H1 (cell line): ENCODE data around the gene SCAI. TPM values are rescaled to one million over a fixed set of nuclear protein-coding genes. Genes with fewer than 3 reads are reported as not detected.

ENCODE experiments used
- CTCF ChIA-PET: fragments of 300-600 bp; sonication (Branson Sonifier 250); formaldehyde crosslinking; loops from one replicate; lab custom pipeline; 2021; ENCODE audit not compliant: partially characterized antibody; lab: Charles Lee
- POLR2A ChIA-PET: fragments of 300-600 bp; sonication (Branson Sonifier 250); formaldehyde crosslinking; loops from one replicate; lab custom pipeline; 2021; ENCODE audit warnings: inconsistent platforms; ENCODE audit not compliant: partially characterized antibody; lab: Charles Lee
- DNase-seq, 2 experiments: peaks; one replicate each; pipeline versions ENCODE4 v3.0.0 to v3.0.0-alpha.2; 2010 to 2022; ENCODE audit warnings: low spot score in 2 of 2, low read depth in 1 of 2, mixed read lengths in 1 of 2
- FAIRE-seq: peaks from 2 replicates; lab custom pipeline; 2011; peaks lifted over from hg19 to GRCh38; lab: Jason Lieb, UNC
- H2AFZ ChIP-seq: 2 replicates; pipeline ENCODE4 v1.8.1; 2012; ENCODE audit warnings: low read length, inconsistent platforms
- H2AK5ac ChIP-seq: 2 replicates; pipeline ENCODE4 v1.6.1; 2013; ENCODE audit warnings: low read depth, low read length
- H2BK120ac ChIP-seq: replicated peaks from 2 replicates; pipeline ENCODE3; 2013; ENCODE audit warnings: low read depth, low read length, inconsistent platforms
- H2BK12ac ChIP-seq: 2 replicates; pipeline ENCODE4 v1.6.1; 2013; ENCODE audit warnings: low read depth, low read length
- H2BK15ac ChIP-seq: 2 replicates; pipeline ENCODE4 v1.6.1; 2013; ENCODE audit warnings: low read length
- H2BK20ac ChIP-seq: 2 replicates; pipeline ENCODE4 v1.6.1; 2013; ENCODE audit warnings: low read length
- H2BK5ac ChIP-seq: 2 replicates; pipeline ENCODE4 v1.6.1; 2013; ENCODE audit warnings: low read depth, low read length
- H3K14ac ChIP-seq: 2 replicates; pipeline ENCODE4 v1.6.1; 2013; ENCODE audit warnings: inconsistent platforms; ENCODE audit not compliant: insufficient read length
- H3K18ac ChIP-seq: 2 replicates; pipeline ENCODE4 v1.6.1; 2013; ENCODE audit warnings: low read length; ENCODE audit errors: extremely low read depth
- H3K23ac ChIP-seq: 2 replicates; pipeline ENCODE4 v1.6.1; 2013; ENCODE audit warnings: inconsistent platforms; ENCODE audit not compliant: insufficient read length
- H3K23me2 ChIP-seq: 2 replicates; pipeline ENCODE4 v1.6.1; 2013; ENCODE audit warnings: low read depth, low read length
- H3K27ac ChIP-seq: 2 replicates; pipeline ENCODE4 v1.6.1; 2011; ENCODE audit warnings: low read depth, low read length, inconsistent platforms
- H3K27me3 ChIP-seq, 4 experiments: replicated peaks in 1 of 4; 1 replicate in 1 of 4; 2 replicates in 3 of 4; pipeline versions ENCODE4 v1.6.1 to v1.8.1; 2011 to 2013; ENCODE audit warnings: low read length in 3 of 4, mild to moderate bottlenecking in 3 of 4, inconsistent platforms in 2 of 4, mixed read lengths in 2 of 4, moderate library complexity in 1 of 4; ENCODE audit not compliant: control insufficient read depth in 3 of 4, insufficient read depth in 3 of 4; ENCODE audit errors: extremely low read depth in 1 of 4
- H3K36me3 ChIP-seq, 4 experiments: 2 replicates each; pipeline versions ENCODE4 v1.6.1 to v1.8.1; 2011 to 2013; ENCODE audit warnings: mild to moderate bottlenecking in 4 of 4, low read length in 3 of 4, moderate library complexity in 2 of 4, control low read depth in 1 of 4, inconsistent platforms in 1 of 4; ENCODE audit not compliant: insufficient read depth in 4 of 4, control insufficient read depth in 2 of 4
- H3K4ac ChIP-seq: replicated peaks from 2 replicates; pipeline ENCODE3; 2013; ENCODE audit warnings: low read length, low read depth, mixed read lengths, inconsistent platforms; ENCODE audit not compliant: insufficient read length
- H3K4me1 ChIP-seq, 4 experiments: replicated peaks in 1 of 4; 1 replicate in 1 of 4; 2 replicates in 3 of 4; pipeline versions ENCODE4 v1.6.1 to v1.8.1; 2011 to 2013; ENCODE audit warnings: low read length in 3 of 4, inconsistent platforms in 2 of 4, mixed read lengths in 1 of 4; ENCODE audit not compliant: insufficient read depth in 4 of 4, control insufficient read depth in 3 of 4
- H3K4me2 ChIP-seq, 2 experiments: 2 replicates each; pipeline versions ENCODE4 v1.6.1 to v1.8.1; 2011 to 2013; ENCODE audit warnings: low read depth in 2 of 2, low read length in 2 of 2, control low read depth in 1 of 2, inconsistent platforms in 1 of 2, mild to moderate bottlenecking in 1 of 2; ENCODE audit not compliant: insufficient read depth in 1 of 2
- H3K4me3 ChIP-seq, 4 experiments: fragments of 200-600, 300-600 bp in 1 of 4; sonication (generic), shearing (Covaris generic), sonication (Bioruptor Twin) in 1 of 4; 2 replicates each; pipeline versions ENCODE4 v1.5.1 to v1.8.1; 2011 to 2016; ENCODE audit warnings: low read length in 4 of 4, low read depth in 3 of 4, control low read depth in 2 of 4, inconsistent platforms in 2 of 4, mild to moderate bottlenecking in 2 of 4, mixed read lengths in 1 of 4, moderate library complexity in 1 of 4; ENCODE audit not compliant: insufficient read depth in 2 of 4; ENCODE audit errors: extremely low read depth in 1 of 4
- H3K56ac ChIP-seq: replicated peaks from 2 replicates; pipeline ENCODE3; 2013; ENCODE audit warnings: low read depth, mild to moderate bottlenecking, mixed read lengths, low read length, inconsistent platforms; ENCODE audit not compliant: insufficient read length
- H3K79me1 ChIP-seq: 2 replicates; pipeline ENCODE4 v1.6.1; 2013; ENCODE audit warnings: low read depth, low read length, control low read depth
- H3K79me2 ChIP-seq, 2 experiments: 2 replicates each; pipeline versions ENCODE4 v1.6.1 to v1.8.1; 2012 to 2013; ENCODE audit warnings: low read length in 2 of 2, mild to moderate bottlenecking in 2 of 2, inconsistent platforms in 1 of 2; ENCODE audit not compliant: insufficient read depth in 2 of 2, control insufficient read depth in 1 of 2
- H3K9ac ChIP-seq, 4 experiments: replicated peaks in 1 of 4; 1 replicate in 1 of 4; 2 replicates in 3 of 4; pipeline versions ENCODE4 v1.6.1 to v1.8.1; 2011 to 2013; ENCODE audit warnings: low read depth in 3 of 4, low read length in 3 of 4, control low read depth in 2 of 4, mild to moderate bottlenecking in 2 of 4, moderate library complexity in 2 of 4, inconsistent platforms in 1 of 4; ENCODE audit errors: extremely low read depth in 1 of 4
- H3K9me3 ChIP-seq, 2 experiments: 2 replicates each; pipeline versions ENCODE4 v1.6.1 to v1.8.1; 2012 to 2013; ENCODE audit warnings: mild to moderate bottlenecking in 2 of 2, moderate library complexity in 2 of 2, control low read depth in 1 of 2, inconsistent platforms in 1 of 2, low read depth in 1 of 2, low read length in 1 of 2, mixed read lengths in 1 of 2; ENCODE audit not compliant: insufficient read depth in 2 of 2
- H4K20me1 ChIP-seq, 2 experiments: replicated peaks in 1 of 2; 2 replicates each; pipeline versions ENCODE3 to v1.8.1; 2011 to 2013; ENCODE audit warnings: inconsistent platforms in 2 of 2, low read length in 2 of 2, mild to moderate bottlenecking in 1 of 2; ENCODE audit not compliant: insufficient read depth in 2 of 2, control insufficient read depth in 1 of 2
- H4K5ac ChIP-seq: 2 replicates; pipeline ENCODE4 v1.6.1; 2013; ENCODE audit warnings: low read length, low read depth, mixed read lengths, inconsistent platforms; ENCODE audit not compliant: insufficient read length
- H4K8ac ChIP-seq: 2 replicates; pipeline ENCODE4 v1.8.0; 2013; ENCODE audit warnings: mild to moderate bottlenecking, moderate library complexity, low read length, inconsistent platforms; ENCODE audit not compliant: insufficient read depth; ENCODE audit errors: extremely low read depth
- H4K91ac ChIP-seq: replicated peaks from 2 replicates; pipeline ENCODE3; 2013; ENCODE audit warnings: low read length, mixed read lengths, inconsistent platforms; ENCODE audit not compliant: insufficient read length
- BCL11A ChIP-seq, 2 experiments: IDR thresholded peaks; one replicate each; pipeline ENCODE4 v1.6.1; 2011; ENCODE audit warnings: low read depth in 2 of 2, low read length in 2 of 2, mild to moderate bottlenecking in 2 of 2
- EGR1 ChIP-seq: IDR thresholded peaks from 2 replicates; pipeline ENCODE4 v1.6.1; 2011; ENCODE audit warnings: low read depth, low read length, borderline replicate concordance
- EP300 ChIP-seq, 2 experiments: IDR thresholded peaks; 1 replicate in 1 of 2; 2 replicates in 1 of 2; pipeline ENCODE4 v1.6.1; 2011 to 2012; ENCODE audit warnings: low read depth in 2 of 2, low read length in 2 of 2, mild to moderate bottlenecking in 2 of 2, borderline replicate concordance in 1 of 2, inconsistent platforms in 1 of 2, moderate library complexity in 1 of 2
- FOSL1 ChIP-seq: IDR thresholded peaks from 2 replicates; pipeline ENCODE4 v1.6.1; 2011; ENCODE audit warnings: mild to moderate bottlenecking, low read depth, low read length, moderate library complexity; ENCODE audit not compliant: insufficient read depth
- GTF2F1 ChIP-seq: IDR thresholded peaks from 2 replicates; pipeline ENCODE4 v1.6.1; 2012; ENCODE audit warnings: low read depth, low read length, improper control_type of control experiment, borderline replicate concordance
- JUN ChIP-seq: IDR thresholded peaks from 2 replicates; pipeline ENCODE4 v1.6.1; 2011; ENCODE audit warnings: low read depth, mild to moderate bottlenecking, improper control_type of control experiment, low read length
- KDM4A ChIP-seq: IDR thresholded peaks from one replicate; pipeline ENCODE4 v1.7.1; 2012; ENCODE audit warnings: low read depth, mild to moderate bottlenecking, moderate library complexity, low read length, inconsistent platforms; ENCODE audit not compliant: severe bottlenecking
- POLR2A ChIP-seq, 2 experiments: IDR thresholded peaks; 1 replicate in 1 of 2; 2 replicates in 1 of 2; pipeline ENCODE4 v1.6.1; 2011; ENCODE audit warnings: low read depth in 2 of 2, low read length in 2 of 2, mild to moderate bottlenecking in 2 of 2; ENCODE audit errors: control extremely low read depth in 1 of 2
- POLR2AphosphoS5 ChIP-seq: IDR thresholded peaks from 2 replicates; pipeline ENCODE4 v1.6.1; 2011; ENCODE audit warnings: low read depth, low read length
- RAD21 ChIP-seq, 2 experiments: IDR thresholded peaks in 1 of 2; conservative IDR thresholded peaks in 1 of 2; 2 replicates each; pipeline ENCODE4 v1.6.1; 2011; ENCODE audit warnings: low read depth in 2 of 2, low read length in 2 of 2, improper control_type of control experiment in 1 of 2, inconsistent platforms in 1 of 2, mild to moderate bottlenecking in 1 of 2, moderate library complexity in 1 of 2
- RFX5 ChIP-seq: IDR thresholded peaks from 2 replicates; pipeline ENCODE4 v1.6.1; 2011; ENCODE audit warnings: low read depth, low read length, improper control_type of control experiment, borderline replicate concordance
- RNF2 ChIP-seq: fragments of 200-900, 300-1000 bp; sonication (generic); IDR thresholded peaks from 2 replicates; pipeline ENCODE4 v1.7.1; 2016; ENCODE audit warnings: borderline replicate concordance, low read depth, mild to moderate bottlenecking, antibody characterized with exemption, low read length; ENCODE audit not compliant: poor library complexity, severe bottlenecking; ENCODE audit errors: missing control alignments
- SUZ12 ChIP-seq: fragments of 200-600 bp; sonication (generic); IDR thresholded peaks from 2 replicates; pipeline ENCODE4 v1.6.1; 2012; ENCODE audit warnings: mild to moderate bottlenecking, inconsistent platforms, low read length, moderate library complexity, mixed read lengths
- TEAD4 ChIP-seq: IDR thresholded peaks from 2 replicates; pipeline ENCODE4 v1.6.1; 2012; ENCODE audit warnings: low read depth, low read length, inconsistent platforms, mixed read lengths
- WGBS, 2 experiments: shearing (Covaris generic) in 1 of 2; methylation state at CpG; one replicate each; pipeline versions ENCODE4 v1.1.6 to v1.1.7; 2013 to 2015; ENCODE audit warnings: low lambda C conversion rate in 2 of 2, mixed read lengths in 2 of 2, inconsistent platforms in 1 of 2, low coverage in 1 of 2, missing lambda C conversion rate in 1 of 2; ENCODE audit not compliant: insufficient replicate concordance in 2 of 2, insufficient coverage in 1 of 2, insufficient read length in 1 of 2; ENCODE audit errors: extremely low coverage in 1 of 2, missing lambda C conversion rate in 1 of 2; 5-methylcytosine and 5-hydroxymethylcytosine counted together
- polyA plus RNA-seq, 7 experiments: library from polyadenylated mRNA; depleted of rRNA in 3 of 7; stranded (reverse) in 5 of 7; unstranded in 2 of 7; fragments of >200 nt in 5 of 7; fragments of 200-250 nt in 2 of 7; gene quantifications; 1 replicate in 5 of 7; 2 replicates in 1 of 7; 4 replicates in 1 of 7; pipeline versions ENCODE4 v1.2.1 to v1.2.3, GENCODE V29; 2011 to 2013; ENCODE audit warnings: missing spikeins in 2 of 7, mixed read lengths in 2 of 7
- total RNA-seq: library from RNA; stranded (reverse); fragmentation: NEBNext Ultra II Directional; extraction: Animal tissue kit (Norgen Biotek cat#: 25700); gene quantifications from 2 replicates; pipeline ENCODE4 v1.2.1, GENCODE V29; 2021

The SCAI gene
- total and polyA plus RNA-seq, 2 of the 8 experiments (the other 6 are each of a cell fraction or from before 2014, with no cell fraction given) = 6.4 to 19.8 TPM

- Histone ChIP-seq H3K9me3 (no peaks in the 10 kb centered on the region), H2AFZ (no peak overlapping the region), H3K9ac (no peak overlapping the region), H3K18ac (no peak overlapping the region), H2BK5ac (no peak overlapping the region), H3K23me2 (no peaks in the 10 kb centered on the region), H3K4me2 (no peak overlapping the region), H3K4me3 (no peak overlapping the region), H2BK120ac (no peak overlapping the region), H2BK20ac (no peak overlapping the region), H2BK12ac (no peak overlapping the region), H3K79me1 (no peaks in the 10 kb centered on the region), H4K91ac (no peak overlapping the region), H2BK15ac (no peak overlapping the region), H4K20me1 (no peaks in the 10 kb centered on the region), H4K5ac (no peak overlapping the region), H4K8ac (no peak overlapping the region), H3K27me3 (no peaks in the 10 kb centered on the region), H3K56ac (no peak overlapping the region), H3K4ac (no peak overlapping the region), H3K79me2 (no peaks in the 10 kb centered on the region), H2AK5ac (no peak overlapping the region), H3K36me3 (peaks cover 0 to 29% (median 10%) of the 10 kb centered on the region in 4 experiments; a peak in 5 of 8 replicates), H3K14ac (no peak overlapping the region), H3K23ac (no peak overlapping the region), H3K27ac (no peak overlapping the region), H3K4me1 (no peaks in the 10 kb centered on the region)
- FAIRE-seq (no peak), DNase-seq (no peak)
- POLR2A ChIA-PET = no interaction called here
- CTCF ChIA-PET = no interaction called here
- WGBS, 2 experiments = 89% methylated on average over 3 of the region's 3 CpGs; no CpG with 5 or more reads in 1 of the 2 experiments
- no peak for TF ChIP-seq EGR1
- no peak for TF ChIP-seq RFX5
- TF ChIP-seq KDM4A = no peak
- no peak for TF ChIP-seq RAD21 (IDR thresholded peaks at IDR 0.05 in 1 of 2, conservative IDR thresholded peaks at IDR 0.05 in 1 of 2; ENCODE audit: low read depth in 2 of 2, low read length in 2 of 2)
- TF ChIP-seq TEAD4 = no peak
- no peak for TF ChIP-seq RNF2
- TF ChIP-seq JUN = no peak
- TF ChIP-seq GTF2F1 = no peak
- TF ChIP-seq FOSL1 = no peak
- no peak for TF ChIP-seq EP300 (IDR thresholded peaks at IDR 0.05; ENCODE audit: borderline replicate concordance in 1 of 2, low read depth in 2 of 2, low read length in 2 of 2)
- no peak for TF ChIP-seq BCL11A (IDR thresholded peaks at IDR 0.05; ENCODE audit: low read depth in 2 of 2, low read length in 2 of 2)
- TF ChIP-seq POLR2A (IDR thresholded peaks at IDR 0.05; ENCODE audit: control extremely low read depth in 1 of 2, low read depth in 2 of 2, low read length in 2 of 2) = no peak
- TF ChIP-seq SUZ12 = no peak
- TF ChIP-seq POLR2AphosphoS5 = no peak
These were observed 115.3 kb downstream of the SCAI start for GRCh38 chr9:125028041-125028440.
